ENCODE results near the gene TUSC2. TPM values are rescaled to one million over a fixed set of nuclear protein-coding genes. Genes with fewer than 3 reads are reported as not detected.

Gene TUSC2
- total RNA-seq, 3 donors from 2014 or later (not counting 1 experiment from before 2014, with no cell fraction given), result 18.4 to 23.4 (median 21.3) TPM

DNA sequence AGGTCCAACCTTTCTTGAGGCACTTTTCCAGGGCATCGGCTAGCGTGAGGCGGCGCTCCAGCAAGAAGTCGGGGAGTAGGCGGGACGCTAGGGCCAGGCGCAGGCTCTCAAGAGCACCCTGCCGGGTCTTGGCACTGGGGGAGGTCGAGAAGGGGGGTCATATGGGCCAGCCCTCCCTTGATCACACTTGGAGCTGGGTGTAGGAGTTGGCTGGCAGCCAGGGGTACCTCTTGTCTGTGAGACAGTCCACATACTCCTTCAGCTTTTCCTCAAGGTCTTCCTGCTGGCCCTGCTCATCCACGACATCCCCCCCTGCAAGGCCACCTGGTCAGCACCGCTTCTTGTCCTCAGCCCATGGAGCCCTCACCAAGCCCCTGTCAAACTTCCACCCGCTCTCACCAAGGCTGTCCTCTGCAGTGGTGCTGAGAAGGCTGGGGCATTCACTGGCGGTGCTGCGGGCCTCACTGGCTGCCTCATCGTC is 37.8 kb downstream of the TUSC2 start:
- Histone ChIP-seq H3K4me3 (ENCODE audit: low read length) (no peak overlapping the region), H3K27ac (ENCODE audit: low read length) (no peak overlapping the region), H3K36me3 (ENCODE audit: control insufficient read depth, insufficient read depth, low read length) (peaks cover 23% of the 10 kb centered on the region), H3K4me1 (ENCODE audit: control insufficient read depth, insufficient read depth, low read length) (peaks cover 18% of the 10 kb centered on the region), H3K9me3 (ENCODE audit: control insufficient read depth, insufficient read depth, low read length) (no peaks in the 10 kb centered on the region), H3K27me3 (ENCODE audit: control insufficient read depth, insufficient read depth, low read length) (no peaks in the 10 kb centered on the region)
- Mint-ChIP-seq H3K27ac (no peak overlapping the region), H3K27me3 (ENCODE audit: low read depth in 2 of 2) (no peaks in the 10 kb centered on the region), H3K36me3 (no peaks in the 10 kb centered on the region), H3K4me3 (peak overlapping the region; percentile 4), H3K4me1 (peaks cover 15 to 18% of the 10 kb centered on the region in 2 donors), H3K9me3 (no peaks in the 10 kb centered on the region)
- intact Hi-C loops (cut with micrococcal nuclease), result no loop called here
- no peak for ATAC-seq
- 94% methylated on average over 16 of the region's 16 CpGs for WGBS (ENCODE audit: insufficient coverage)
- TF ChIP-seq, protein P1, sequence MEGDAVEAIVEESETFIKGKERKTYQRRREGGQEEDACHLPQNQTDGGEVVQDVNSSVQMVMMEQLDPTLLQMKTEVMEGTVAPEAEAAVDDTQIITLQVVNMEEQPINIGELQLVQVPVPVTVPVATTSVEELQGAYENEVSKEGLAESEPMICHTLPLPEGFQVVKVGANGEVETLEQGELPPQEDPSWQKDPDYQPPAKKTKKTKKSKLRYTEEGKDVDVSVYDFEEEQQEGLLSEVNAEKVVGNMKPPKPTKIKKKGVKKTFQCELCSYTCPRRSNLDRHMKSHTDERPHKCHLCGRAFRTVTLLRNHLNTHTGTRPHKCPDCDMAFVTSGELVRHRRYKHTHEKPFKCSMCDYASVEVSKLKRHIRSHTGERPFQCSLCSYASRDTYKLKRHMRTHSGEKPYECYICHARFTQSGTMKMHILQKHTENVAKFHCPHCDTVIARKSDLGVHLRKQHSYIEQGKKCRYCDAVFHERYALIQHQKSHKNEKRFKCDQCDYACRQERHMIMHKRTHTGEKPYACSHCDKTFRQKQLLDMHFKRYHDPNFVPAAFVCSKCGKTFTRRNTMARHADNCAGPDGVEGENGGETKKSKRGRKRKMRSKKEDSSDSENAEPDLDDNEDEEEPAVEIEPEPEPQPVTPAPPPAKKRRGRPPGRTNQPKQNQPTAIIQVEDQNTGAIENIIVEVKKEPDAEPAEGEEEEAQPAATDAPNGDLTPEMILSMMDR (IDR thresholded peaks at IDR 0.05), result no peak
- DNase-seq, result no peak

DNA sequence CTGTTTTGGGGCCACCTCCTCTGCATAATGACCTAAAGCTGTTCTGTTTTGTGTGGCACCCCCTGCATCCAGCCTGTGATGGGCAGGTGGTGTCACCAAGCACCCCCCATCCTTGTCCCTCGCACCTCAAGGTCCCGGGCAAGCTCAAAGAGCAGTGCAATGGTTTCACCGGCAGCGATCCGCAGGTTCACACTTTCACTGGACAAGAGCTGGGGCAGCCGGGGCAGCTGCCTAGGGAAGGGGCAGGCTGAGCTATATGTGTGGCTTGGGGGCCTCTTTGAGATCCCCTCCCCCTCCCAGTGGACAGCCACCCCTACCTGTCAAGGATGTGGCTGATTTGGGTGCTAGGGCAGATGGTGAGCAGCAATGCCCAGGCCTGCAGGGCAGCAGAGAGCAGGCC is 38.9 kb downstream of the TUSC2 start:
- Mint-ChIP-seq H3K27ac (no peak overlapping the region), H3K36me3 (no peaks in the 10 kb centered on the region), H3K27me3 (ENCODE audit: low read depth in 2 of 2) (no peaks in the 10 kb centered on the region), H3K9me3 (no peaks in the 10 kb centered on the region), H3K4me1 (peaks cover 15 to 18% of the 10 kb centered on the region in 2 donors), H3K4me3 (no peak overlapping the region)
- H3K9me3 ChIP-seq (ENCODE audit: control insufficient read depth, insufficient read depth, low read length), result no peaks in the 10 kb centered on the region
- DNase-seq (no peak), ATAC-seq (no peak)
- no peak overlapping the region for H3K4me3 ChIP-seq (ENCODE audit: low read length)
- peaks cover 18% of the 10 kb centered on the region for H3K4me1 ChIP-seq (ENCODE audit: control insufficient read depth, insufficient read depth, low read length)
- no peaks in the 10 kb centered on the region for H3K27me3 ChIP-seq (ENCODE audit: control insufficient read depth, insufficient read depth, low read length)
- H3K36me3 ChIP-seq (ENCODE audit: control insufficient read depth, insufficient read depth, low read length), result peaks cover 23% of the 10 kb centered on the region
- intact Hi-C loops (cut with micrococcal nuclease), result no loop called here
- H3K27ac ChIP-seq (ENCODE audit: low read length), result no peak overlapping the region
- TF ChIP-seq, protein P1 (IDR thresholded peaks at IDR 0.05), result no peak
- WGBS (ENCODE audit: insufficient coverage), result 97% methylated on average over 5 of the region's 6 CpGs

DNA sequence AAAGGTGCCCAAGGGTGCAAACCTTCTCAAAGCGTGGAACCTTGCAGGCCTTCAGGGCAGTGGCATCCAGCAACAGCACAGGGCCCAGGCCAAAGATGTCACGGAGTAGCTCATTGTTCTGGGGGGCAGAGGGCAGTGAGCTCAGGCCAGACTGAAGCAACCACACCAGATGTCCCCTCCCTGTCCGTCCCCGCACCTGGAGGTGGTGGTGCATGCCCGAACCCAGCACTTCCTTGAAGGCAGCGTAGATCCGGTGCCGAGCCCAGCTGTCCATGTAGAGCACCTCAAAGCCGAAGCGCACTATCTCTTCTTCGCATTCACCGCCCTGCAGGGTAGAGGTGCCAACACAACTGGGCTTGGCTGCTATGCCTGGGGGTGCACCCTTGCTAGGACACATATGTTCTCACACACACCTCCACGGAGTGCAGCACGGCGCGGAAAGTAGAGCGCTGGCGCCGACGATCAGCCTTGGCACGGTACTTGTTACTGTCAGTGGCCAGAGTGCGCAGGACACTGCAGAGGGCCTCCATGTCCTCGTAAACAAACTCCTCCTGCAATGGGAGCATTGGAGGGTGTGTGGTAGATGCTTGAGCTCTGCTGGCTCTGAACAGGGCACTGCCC is 39.5 kb downstream of the TUSC2 start:
- ATAC-seq, result no peak
- Histone ChIP-seq H3K9me3 (ENCODE audit: control insufficient read depth, insufficient read depth, low read length) (no peaks in the 10 kb centered on the region), H3K27me3 (ENCODE audit: control insufficient read depth, insufficient read depth, low read length) (no peaks in the 10 kb centered on the region), H3K4me3 (ENCODE audit: low read length) (no peak overlapping the region), H3K4me1 (ENCODE audit: control insufficient read depth, insufficient read depth, low read length) (peaks cover 18% of the 10 kb centered on the region), H3K36me3 (ENCODE audit: control insufficient read depth, insufficient read depth, low read length) (peaks cover 23% of the 10 kb centered on the region), H3K27ac (ENCODE audit: low read length) (no peak overlapping the region)
- Mint-ChIP-seq H3K4me1 (peaks cover 15 to 18% of the 10 kb centered on the region in 2 donors), H3K9me3 (no peaks in the 10 kb centered on the region), H3K27ac (no peak overlapping the region), H3K4me3 (no peak overlapping the region), H3K36me3 (no peaks in the 10 kb centered on the region), H3K27me3 (ENCODE audit: low read depth in 2 of 2) (no peaks in the 10 kb centered on the region)
- no peak for DNase-seq
- TF ChIP-seq, protein P1 (IDR thresholded peaks at IDR 0.05), result no peak
- WGBS (ENCODE audit: insufficient coverage), result 97% methylated on average over 23 of the region's 23 CpGs
- intact Hi-C loops (cut with micrococcal nuclease), result no loop called here

DNA sequence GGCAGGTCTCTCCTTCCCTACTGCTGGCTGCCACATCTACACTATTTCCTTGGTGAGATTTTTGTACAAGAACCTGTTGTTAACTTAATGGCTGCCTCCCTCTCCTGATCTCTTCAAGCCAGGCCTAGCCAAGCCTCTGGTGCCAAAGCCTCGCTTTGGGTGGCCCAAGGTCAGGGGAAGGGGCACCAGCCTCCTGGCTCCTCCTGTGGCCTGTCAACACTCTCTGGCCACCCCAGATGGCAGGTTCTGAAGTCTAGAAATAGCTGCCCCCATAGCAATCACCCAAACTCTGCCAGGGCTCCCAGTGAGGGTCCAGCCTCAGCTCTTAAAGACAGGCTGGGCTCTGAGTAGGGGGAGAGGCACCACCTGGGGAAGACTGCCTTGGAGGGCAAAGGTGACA is 40.8 kb downstream of the TUSC2 start:
- no peak overlapping the region for H3K27ac ChIP-seq (ENCODE audit: low read length)
- TF ChIP-seq, protein P1 (IDR thresholded peaks at IDR 0.05), result no peak
- Mint-ChIP-seq H3K4me1 (peaks cover 6 to 10% of the 10 kb centered on the region in 2 donors), H3K36me3 (no peaks in the 10 kb centered on the region), H3K4me3 (no peak overlapping the region), H3K9me3 (no peaks in the 10 kb centered on the region), H3K27ac (no peak overlapping the region), H3K27me3 (ENCODE audit: low read depth in 2 of 2) (no peaks in the 10 kb centered on the region)
- no peak overlapping the region for H3K4me3 ChIP-seq (ENCODE audit: low read length)
- H3K27me3 ChIP-seq (ENCODE audit: control insufficient read depth, insufficient read depth, low read length), result no peaks in the 10 kb centered on the region
- ATAC-seq, result no peak
- intact Hi-C loops (cut with micrococcal nuclease), result no loop called here
- 92% methylated on average over 1 of the region's 1 CpG for WGBS (ENCODE audit: insufficient coverage)
- DNase-seq, result no peak
- no peaks in the 10 kb centered on the region for H3K9me3 ChIP-seq (ENCODE audit: control insufficient read depth, insufficient read depth, low read length)
- peaks cover 11% of the 10 kb centered on the region for H3K4me1 ChIP-seq (ENCODE audit: control insufficient read depth, insufficient read depth, low read length)
- peaks cover 23% of the 10 kb centered on the region for H3K36me3 ChIP-seq (ENCODE audit: control insufficient read depth, insufficient read depth, low read length)

All from natural killer cell (primary cell).